Thyroid gland (tissue), 4 donors: Measurements from ENCODE around the gene CACNA2D3. TPM values are rescaled to one million over a fixed set of nuclear protein-coding genes. Genes with fewer than 3 reads are reported as not detected.

Experiments
- DNase-seq, 2 donors: peaks; one replicate each; pipeline ENCODE4 v3.0.0-alpha.2; 2019
- H3K27ac ChIP-seq, 3 donors: fragments of 200-600 bp; sonication (generic); 1 replicate in 2 of 3; 2 replicates in 1 of 3; pipeline ENCODE4 v1.5.1; 2016 to 2019; ENCODE audit warnings: mild to moderate bottlenecking in 1 of 3, moderate library complexity in 1 of 3
- H3K27me3 ChIP-seq: fragments of 200-600 bp; sonication (generic); one replicate; pipeline ENCODE4 v1.5.1; 2019
- H3K36me3 ChIP-seq, 2 donors: fragments of 200-600 bp; sonication (generic); one replicate each; pipeline ENCODE4 v1.5.1; 2016 to 2019
- H3K4me1 ChIP-seq, 2 donors: fragments of 200-600 bp; sonication (generic); one replicate each; pipeline ENCODE4 v1.5.1; 2017 to 2019
- H3K4me3 ChIP-seq, 3 donors: fragments of 200-600 bp; sonication (generic); replicated peaks in 1 of 3; 1 replicate in 2 of 3; 2 replicates in 1 of 3; pipeline ENCODE4 v1.5.1; 2016; ENCODE audit warnings: mild to moderate bottlenecking in 1 of 3
- H3K9me3 ChIP-seq: fragments of 200-600 bp; sonication (generic); one replicate; pipeline ENCODE4 v1.5.1; 2017
- POLR2A ChIP-seq, 2 donors: fragments of 450-650 bp; IDR thresholded peaks; one replicate each; pipeline ENCODE4 v1.6.1; 2017; ENCODE audit warnings: antibody characterized with exemption in 2 of 2, mild to moderate bottlenecking in 2 of 2, moderate library complexity in 1 of 2
- WGBS, 2 donors: methylation state at CpG; one replicate each; pipeline ENCODE4 v1.1.5; 2017; 5-methylcytosine and 5-hydroxymethylcytosine counted together
- intact Hi-C: fragments of 100-400 bp; cut with DNase I; formaldehyde crosslinking; loops from one replicate; pipeline ENCODE4 v1.15.1; 2023
- total RNA-seq, 4 donors: library from RNA; depleted of rRNA; stranded (reverse); fragments of >200 nt; gene quantifications; one replicate each; pipeline ENCODE4 v1.2.3, GENCODE V29; 2016
- TF ChIP-seq, protein P1 (sequence below), 6 experiments: fragments of 200-600 bp in 3 of 6; fragments of 450-650 bp in 3 of 6; sonication (generic) in 3 of 6; IDR thresholded peaks; one replicate each; pipeline ENCODE4 v1.5.1; 2016 to 2019; ENCODE audit warnings: antibody characterized with exemption in 6 of 6, mild to moderate bottlenecking in 2 of 6, inconsistent platforms in 1 of 6, moderate library complexity in 1 of 6

The CACNA2D3 gene
- total RNA-seq, 4 donors from 2014 or later = 2.9 to 4.8 (median 4.5) TPM

DNA sequence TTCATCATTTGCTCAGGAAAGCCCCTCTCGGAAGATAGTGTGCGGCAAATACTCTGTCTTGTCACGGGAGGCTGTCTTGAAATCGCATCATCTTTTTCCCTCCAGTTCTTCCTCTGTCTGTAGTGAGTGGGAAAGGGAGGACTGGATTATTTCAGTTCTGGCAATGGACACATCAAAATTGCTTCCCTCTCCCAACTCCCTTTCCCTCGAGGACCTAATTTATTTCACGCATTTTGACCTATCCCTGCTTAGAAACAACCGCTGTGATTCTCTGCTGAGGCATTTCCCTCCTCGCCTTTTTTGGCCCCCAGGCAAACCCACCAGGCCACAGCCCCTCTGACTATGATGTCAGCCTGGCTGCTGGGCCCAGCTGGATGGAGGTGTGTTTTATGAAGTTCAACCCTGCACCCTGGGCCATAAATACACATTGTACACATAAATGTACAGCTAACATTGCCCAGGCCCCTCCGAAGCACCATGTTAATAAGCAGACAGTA is 944.2 kb downstream of the CACNA2D3 start:
- Histone ChIP-seq H3K36me3 (no peaks in the 10 kb centered on the region), H3K4me3 (no peak overlapping the region), H3K9me3 (no peaks in the 10 kb centered on the region), H3K4me1 (no peaks in the 10 kb centered on the region), H3K27ac (no peak overlapping the region), H3K27me3 (no peaks in the 10 kb centered on the region)
- DNase-seq = no peak
- TF ChIP-seq, protein P1, sequence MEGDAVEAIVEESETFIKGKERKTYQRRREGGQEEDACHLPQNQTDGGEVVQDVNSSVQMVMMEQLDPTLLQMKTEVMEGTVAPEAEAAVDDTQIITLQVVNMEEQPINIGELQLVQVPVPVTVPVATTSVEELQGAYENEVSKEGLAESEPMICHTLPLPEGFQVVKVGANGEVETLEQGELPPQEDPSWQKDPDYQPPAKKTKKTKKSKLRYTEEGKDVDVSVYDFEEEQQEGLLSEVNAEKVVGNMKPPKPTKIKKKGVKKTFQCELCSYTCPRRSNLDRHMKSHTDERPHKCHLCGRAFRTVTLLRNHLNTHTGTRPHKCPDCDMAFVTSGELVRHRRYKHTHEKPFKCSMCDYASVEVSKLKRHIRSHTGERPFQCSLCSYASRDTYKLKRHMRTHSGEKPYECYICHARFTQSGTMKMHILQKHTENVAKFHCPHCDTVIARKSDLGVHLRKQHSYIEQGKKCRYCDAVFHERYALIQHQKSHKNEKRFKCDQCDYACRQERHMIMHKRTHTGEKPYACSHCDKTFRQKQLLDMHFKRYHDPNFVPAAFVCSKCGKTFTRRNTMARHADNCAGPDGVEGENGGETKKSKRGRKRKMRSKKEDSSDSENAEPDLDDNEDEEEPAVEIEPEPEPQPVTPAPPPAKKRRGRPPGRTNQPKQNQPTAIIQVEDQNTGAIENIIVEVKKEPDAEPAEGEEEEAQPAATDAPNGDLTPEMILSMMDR (IDR thresholded peaks at IDR 0.05) = no peak
- no peak for TF ChIP-seq POLR2A (IDR thresholded peaks at IDR 0.05)
- intact Hi-C loops = no loop called here
- 83 to 86% methylated on average over 9 of the region's 9 CpGs for WGBS, 2 donors

DNA sequence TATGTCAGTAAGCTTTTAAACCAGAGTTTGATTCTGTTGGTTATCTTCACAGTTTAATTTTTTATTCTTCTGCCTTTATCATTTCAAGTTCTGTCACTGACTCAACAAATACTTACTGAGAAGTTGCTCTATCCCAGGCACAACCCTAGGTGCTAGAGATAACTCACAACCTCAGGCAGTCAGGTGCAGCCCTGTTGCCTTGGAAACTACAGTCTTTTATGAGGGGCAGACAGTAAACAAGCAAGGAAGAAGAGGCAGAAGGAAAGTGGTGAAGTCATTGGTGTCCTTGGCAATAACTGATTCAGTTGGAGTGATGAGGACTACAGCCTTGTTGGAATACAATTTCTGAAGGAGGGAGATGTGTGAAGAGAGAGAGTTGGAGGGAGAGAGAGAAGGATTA is 947.6 kb downstream of the CACNA2D3 start:
- H3K4me1 ChIP-seq = no peaks in the 10 kb centered on the region
- intact Hi-C loops = no loop called here
- DNase-seq = no peak
- no peaks in the 10 kb centered on the region for H3K36me3 ChIP-seq
- TF ChIP-seq, protein P1 (IDR thresholded peaks at IDR 0.05) = no peak
- TF ChIP-seq POLR2A (IDR thresholded peaks at IDR 0.05) = no peak
- H3K27me3 ChIP-seq = no peaks in the 10 kb centered on the region
- no peak overlapping the region for H3K4me3 ChIP-seq
- no peaks in the 10 kb centered on the region for H3K9me3 ChIP-seq
- no peak overlapping the region for H3K27ac ChIP-seq

DNA sequence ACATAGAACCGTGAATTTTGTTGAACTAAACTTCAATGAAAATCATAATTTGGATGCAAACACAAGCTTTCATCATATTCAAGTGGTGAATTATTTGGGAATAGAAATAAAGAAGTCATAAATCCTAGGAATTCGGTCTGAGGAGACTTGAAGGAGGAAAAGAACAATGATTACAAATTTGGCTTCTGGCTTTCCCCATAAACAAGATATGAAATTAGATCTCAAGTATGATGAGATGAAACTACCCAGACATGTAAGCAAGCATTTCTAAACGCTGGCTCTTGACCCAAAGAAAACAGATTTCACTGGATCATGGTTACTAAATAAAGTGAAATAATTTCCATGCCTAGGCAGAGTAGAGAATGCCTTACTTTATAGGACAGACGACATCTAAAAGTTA is 952.4 kb downstream of the CACNA2D3 start:
- no peaks in the 10 kb centered on the region for H3K9me3 ChIP-seq
- H3K27me3 ChIP-seq = no peaks in the 10 kb centered on the region
- H3K4me1 ChIP-seq = no peaks in the 10 kb centered on the region
- TF ChIP-seq, protein P1 (IDR thresholded peaks at IDR 0.05) = no peak
- TF ChIP-seq POLR2A (IDR thresholded peaks at IDR 0.05) = no peak
- no peaks in the 10 kb centered on the region for H3K36me3 ChIP-seq
- DNase-seq = no peak
- 66 to 73% methylated on average over 4 of the region's 4 CpGs for WGBS, 2 donors
- no peak overlapping the region for H3K27ac ChIP-seq
- intact Hi-C loops = no loop called here
- H3K4me3 ChIP-seq = no peak overlapping the region

DNA sequence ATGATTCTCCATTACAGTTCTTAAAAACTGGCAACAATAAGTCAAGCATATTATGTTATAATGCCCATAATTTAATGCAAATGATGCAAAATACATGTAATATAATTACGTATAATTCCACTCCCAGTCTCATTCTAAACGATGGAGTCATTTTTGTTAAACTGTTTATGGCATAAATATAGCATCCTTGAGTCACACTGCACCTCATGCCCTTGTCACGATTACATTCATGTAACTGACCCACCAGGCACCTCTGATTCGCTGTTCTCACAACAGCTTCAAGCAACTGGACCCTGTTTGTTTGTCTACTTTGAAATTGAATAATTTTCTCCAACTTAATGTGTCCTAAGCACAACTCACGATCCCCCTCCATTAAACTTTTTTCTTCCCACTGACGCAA is 953.5 kb downstream of the CACNA2D3 start:
- Histone ChIP-seq H3K9me3 (no peaks in the 10 kb centered on the region), H3K4me1 (no peaks in the 10 kb centered on the region), H3K36me3 (no peaks in the 10 kb centered on the region), H3K27me3 (no peaks in the 10 kb centered on the region), H3K27ac (no peak overlapping the region), H3K4me3 (no peak overlapping the region)
- intact Hi-C loops = no loop called here
- TF ChIP-seq, protein P1 (IDR thresholded peaks at IDR 0.05) = no peak
- no peak for TF ChIP-seq POLR2A (IDR thresholded peaks at IDR 0.05)
- DNase-seq = no peak
- 93% methylated on average over 6 of the region's 6 CpGs for WGBS, 2 donors

DNA sequence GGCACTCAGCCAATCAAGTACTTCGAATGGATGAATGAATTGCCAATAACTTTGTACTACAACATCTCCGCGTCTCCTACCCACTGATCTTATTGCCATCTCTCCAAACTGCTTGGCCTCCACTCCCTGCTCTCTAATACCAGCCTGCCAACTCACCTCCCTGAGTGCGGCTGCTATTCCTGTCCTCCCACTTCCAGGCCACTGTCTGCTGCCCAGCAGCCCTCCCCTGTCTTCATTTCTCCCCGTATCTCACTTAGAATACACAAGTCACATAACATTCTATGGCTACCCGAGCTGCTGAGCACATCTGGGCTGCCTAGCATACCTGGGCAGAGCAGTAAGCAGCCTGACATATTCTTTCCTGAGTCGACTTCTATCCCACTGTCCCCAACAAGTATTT is 955.4 kb downstream of the CACNA2D3 start:
- Histone ChIP-seq H3K4me3 (no peak overlapping the region), H3K27me3 (no peaks in the 10 kb centered on the region), H3K27ac (no peak overlapping the region), H3K36me3 (no peaks in the 10 kb centered on the region), H3K9me3 (no peaks in the 10 kb centered on the region), H3K4me1 (no peaks in the 10 kb centered on the region)
- 72 to 73% methylated on average over 7 of the region's 7 CpGs for WGBS, 2 donors
- TF ChIP-seq, protein P1 (IDR thresholded peaks at IDR 0.05) = no peak
- TF ChIP-seq POLR2A (IDR thresholded peaks at IDR 0.05) = no peak
- intact Hi-C loops = no loop called here
- DNase-seq = no peak
